Jurkat, Clone E6-1 (cell line): ENCODE results near the gene ALDH1A3.

ENCODE experiments used
- DNase-seq: peaks from one replicate; pipeline ENCODE4 v3.0.0-alpha.2; 2011; ENCODE audit warnings: low read depth, low spot score
- H3K4me3 ChIP-seq: 2 replicates; pipeline ENCODE4 v1.5.1; 2011; ENCODE audit warnings: mild to moderate bottlenecking, low read length, control low read depth, moderate library complexity

The ALDH1A3 gene

GRCh38 chr15:100939791-100940190, 60.2 kb downstream of the ALDH1A3 start:
- H3K4me3 ChIP-seq = no peak overlapping the region
- no peak for DNase-seq

- H3K4me3 ChIP-seq = no peak overlapping the region
- DNase-seq = no peak
Measured at GRCh38 chr15:100940767-100941379, 61.2 kb downstream of the ALDH1A3 start.

- no peak for DNase-seq
- H3K4me3 ChIP-seq = no peak overlapping the region
Measured at GRCh38 chr15:100941536-100941935, 61.9 kb downstream of the ALDH1A3 start.

DNA sequence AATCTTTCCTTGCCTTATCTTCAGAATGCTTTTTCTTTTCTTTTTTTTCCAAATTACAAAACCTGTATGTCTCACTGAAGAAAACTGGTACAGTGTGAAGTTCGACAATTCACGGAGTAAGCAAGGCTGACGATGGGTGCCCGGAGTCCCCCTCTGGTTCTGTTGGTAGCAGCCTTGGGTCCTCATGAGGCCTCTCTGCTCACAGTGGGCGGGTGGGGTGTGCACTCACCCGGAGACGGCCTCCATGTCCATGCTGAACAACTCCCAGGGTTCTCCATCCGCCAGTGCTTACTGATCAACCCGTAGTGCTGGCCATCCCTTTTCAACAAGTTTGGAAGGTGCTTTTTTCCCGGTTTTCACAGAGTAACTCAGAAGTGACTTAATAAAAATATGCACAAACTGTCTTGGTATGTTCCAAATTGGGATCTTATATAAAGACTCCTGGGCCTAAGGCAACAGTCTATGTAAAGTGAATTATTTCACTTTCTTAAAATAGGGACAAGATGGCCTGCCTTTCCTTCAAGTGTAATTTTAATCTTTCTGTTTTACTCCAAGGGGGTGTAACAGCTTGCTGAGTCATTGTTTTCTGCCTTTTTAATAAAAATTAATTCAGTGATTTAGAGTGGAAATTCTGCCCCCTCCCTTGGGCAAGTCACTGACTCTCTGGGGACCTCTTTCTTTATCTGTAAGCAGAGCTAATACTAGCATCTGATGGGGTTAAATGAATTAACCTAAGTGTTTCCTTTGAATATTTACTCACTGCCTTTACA, 63.2 kb downstream of the ALDH1A3 start:
- H3K4me3 ChIP-seq = no peak overlapping the region

DNA sequence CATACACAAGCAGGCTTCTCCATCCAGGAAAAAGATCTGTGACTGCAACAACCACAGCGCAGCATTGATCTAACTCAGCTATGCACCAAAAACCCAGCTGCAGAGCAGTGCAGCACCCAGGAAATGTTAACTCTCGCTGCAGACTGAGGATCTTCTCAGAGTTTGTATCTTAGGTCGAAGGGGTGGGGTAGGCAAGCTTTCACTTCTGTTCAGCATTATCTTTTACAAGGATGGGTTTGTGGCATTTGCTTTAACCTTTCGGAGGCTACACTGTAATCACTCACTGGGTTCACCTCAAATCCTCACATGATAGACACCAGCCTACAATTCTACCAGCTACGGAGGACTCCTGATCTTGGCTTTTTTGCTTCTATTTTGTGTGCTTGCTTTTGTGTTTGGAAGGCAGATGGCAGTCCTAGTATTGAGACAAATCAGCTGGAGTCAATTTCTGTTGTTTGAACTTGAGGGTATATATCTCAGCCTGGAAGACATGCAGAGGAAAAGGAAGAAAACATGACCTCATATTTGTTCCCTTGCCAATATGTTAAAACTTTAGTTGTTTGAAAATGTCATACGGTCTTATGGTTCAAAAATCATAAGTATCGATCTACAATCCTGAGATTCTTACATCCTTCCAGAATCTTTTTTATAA, 64.7 kb downstream of the ALDH1A3 start:
- no peak for DNase-seq
- H3K4me3 ChIP-seq = no peak overlapping the region

More for the DNA sequence above, 63.2 kb downstream of the ALDH1A3 start:
- DNase-seq = no peak

DNA sequence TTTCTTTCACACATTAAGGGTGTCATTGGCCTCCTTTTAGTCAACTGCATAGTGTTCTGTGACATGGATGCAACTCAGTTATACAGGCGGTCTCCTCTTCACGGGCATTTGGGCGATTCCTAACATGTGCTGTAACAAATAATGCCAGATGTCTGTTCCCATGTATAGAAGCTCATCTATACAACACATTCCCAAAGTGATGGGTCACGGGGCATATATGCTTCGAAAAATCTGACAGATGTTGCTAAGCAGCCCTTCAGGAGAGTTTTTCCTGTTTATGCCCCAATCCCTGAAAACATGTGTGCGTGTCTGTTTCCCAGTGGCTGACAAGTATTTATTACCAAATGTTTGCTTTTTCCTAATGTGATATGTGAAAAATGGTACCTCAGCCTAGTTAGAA, 65.4 kb downstream of the ALDH1A3 start:
- no peak for DNase-seq
- no peak overlapping the region for H3K4me3 ChIP-seq

- DNase-seq = no peak
- no peak overlapping the region for H3K4me3 ChIP-seq
Measured at GRCh38 chr15:100947760-100948429, 68.3 kb downstream of the ALDH1A3 start.

GRCh38 chr15:100948430-100948762, 68.8 kb downstream of the ALDH1A3 start:
- DNase-seq = no peak
- no peak overlapping the region for H3K4me3 ChIP-seq

DNA sequence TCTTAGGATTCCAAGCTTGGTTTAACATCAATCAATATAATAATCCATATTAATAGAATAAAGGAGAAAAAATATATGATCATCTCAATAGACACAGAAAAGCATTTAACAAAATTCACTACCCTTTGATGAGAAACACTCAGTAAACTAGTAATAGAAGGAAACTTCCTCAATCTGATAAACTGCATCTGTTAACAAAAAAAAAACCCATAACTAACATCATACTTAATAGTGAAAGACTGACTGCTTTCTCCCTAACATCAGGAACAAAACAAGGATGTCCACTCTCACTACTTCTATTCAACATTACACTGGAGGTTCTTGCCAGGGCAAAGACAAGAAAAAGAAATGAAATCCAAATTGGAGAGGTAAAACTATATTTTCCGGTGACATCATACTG, 70.1 kb downstream of the ALDH1A3 start:
- DNase-seq = no peak
- H3K4me3 ChIP-seq = no peak overlapping the region

GRCh38 chr15:100951965-100952364, 72.3 kb downstream of the ALDH1A3 start:
- no peak overlapping the region for H3K4me3 ChIP-seq
- no peak for DNase-seq

- DNase-seq = no peak
- H3K4me3 ChIP-seq = no peak overlapping the region
Measured at GRCh38 chr15:100952566-100952965, 72.9 kb downstream of the ALDH1A3 start.

- DNase-seq = no peak
- no peak overlapping the region for H3K4me3 ChIP-seq
Measured at GRCh38 chr15:100958326-100959065, 78.9 kb downstream of the ALDH1A3 start.

GRCh38 chr15:100959066-100960050, 79.7 kb downstream of the ALDH1A3 start:
- no peak for DNase-seq
- no peak overlapping the region for H3K4me3 ChIP-seq
